GM19324 (cell line): ENCODE measurements around the gene SLC25A26.
"Not testable (repeated sequence)": the region's sequence is repeated elsewhere in the genome, so short reads cannot be mapped to it uniquely, and the experiment has no call there.

Source experiments
- ATAC-seq: cut with Tn5 transposase; IDR thresholded peaks from one replicate; pipeline ENCODE4 v1.9.1; 2021; ENCODE audit warnings: mild to moderate bottlenecking, moderate library complexity; ENCODE audit not compliant: unreplicated experiment, low FRiP score

The SLC25A26 gene

DNA sequence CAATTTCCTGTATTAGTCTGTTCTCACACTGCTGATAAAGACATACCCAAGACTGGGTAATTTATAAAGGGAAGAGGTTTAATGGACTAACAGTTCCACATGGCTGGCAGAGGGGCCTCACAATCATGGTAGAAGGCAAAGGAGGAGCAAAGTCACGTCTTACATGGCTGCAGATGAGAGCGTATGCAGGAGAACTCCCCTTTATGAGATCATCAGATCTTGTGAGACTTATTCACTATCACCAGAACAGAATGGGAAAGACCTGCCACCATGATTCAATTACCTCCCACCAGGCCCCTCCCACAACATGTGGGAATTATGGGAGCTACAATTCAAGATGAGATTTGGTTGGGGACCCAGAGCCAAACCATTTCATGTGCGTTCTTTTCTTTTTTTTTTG lies 5.3 kb downstream of the SLC25A26 start:
- ATAC-seq, result not testable (repeated sequence)

DNA sequence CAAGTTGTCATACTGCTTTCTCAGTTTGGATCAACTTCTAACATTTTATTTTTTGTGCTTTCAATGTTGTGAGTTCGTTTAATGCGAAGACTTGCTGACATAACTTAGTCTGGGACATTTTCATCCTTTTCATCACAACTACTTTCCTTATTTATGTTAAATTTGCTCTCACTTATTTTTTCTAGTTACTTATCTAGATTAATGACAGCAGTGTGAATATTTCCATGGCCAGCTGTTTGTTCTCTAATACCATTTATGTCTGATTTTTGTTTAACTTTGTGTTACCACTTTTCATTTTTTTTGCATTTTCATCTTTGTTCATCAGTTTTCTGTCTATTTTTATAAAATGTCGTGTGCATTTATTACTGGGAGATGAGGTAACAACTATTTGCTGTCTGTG lies 6.2 kb downstream of the SLC25A26 start:
- ATAC-seq, result no peak

DNA sequence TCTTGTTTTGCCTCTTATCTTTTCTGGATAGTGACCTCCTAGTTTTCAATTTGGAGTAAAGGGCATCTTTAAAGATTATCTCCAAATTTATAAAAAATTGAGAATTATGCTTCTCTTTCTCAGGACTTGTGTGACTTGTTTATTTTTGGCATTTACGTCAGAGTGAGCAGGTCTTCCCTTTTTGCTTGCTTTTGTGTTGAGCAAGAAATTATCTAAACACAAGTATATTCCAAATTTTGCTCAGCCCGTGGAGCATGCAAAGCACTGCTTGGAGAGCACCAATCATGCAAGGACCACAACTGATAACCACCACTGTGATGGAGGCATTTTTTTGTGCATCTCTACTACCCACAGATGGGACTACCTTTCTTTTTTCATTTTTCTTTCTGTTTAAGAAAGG lies 7.1 kb downstream of the SLC25A26 start:
- no peak for ATAC-seq

DNA sequence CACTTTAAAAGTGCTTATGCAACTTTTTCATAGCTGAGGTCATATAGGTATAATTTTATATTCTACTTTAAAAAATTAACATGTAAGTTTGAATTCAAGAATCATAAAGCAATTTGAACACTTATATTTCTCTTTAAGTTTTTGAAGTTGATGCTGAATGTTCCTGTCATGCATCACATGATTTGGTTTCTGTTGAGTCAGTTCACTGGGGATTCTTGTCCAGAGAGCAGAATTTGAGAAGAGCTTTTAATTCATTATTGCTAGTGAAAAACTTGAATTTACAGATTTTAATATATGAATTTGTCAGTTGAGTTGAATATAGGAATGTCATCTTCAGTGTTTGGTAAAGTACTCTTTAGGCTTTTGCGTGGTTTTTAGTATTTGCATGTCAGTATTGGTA lies 7.9 kb downstream of the SLC25A26 start:
- ATAC-seq, result no peak

DNA sequence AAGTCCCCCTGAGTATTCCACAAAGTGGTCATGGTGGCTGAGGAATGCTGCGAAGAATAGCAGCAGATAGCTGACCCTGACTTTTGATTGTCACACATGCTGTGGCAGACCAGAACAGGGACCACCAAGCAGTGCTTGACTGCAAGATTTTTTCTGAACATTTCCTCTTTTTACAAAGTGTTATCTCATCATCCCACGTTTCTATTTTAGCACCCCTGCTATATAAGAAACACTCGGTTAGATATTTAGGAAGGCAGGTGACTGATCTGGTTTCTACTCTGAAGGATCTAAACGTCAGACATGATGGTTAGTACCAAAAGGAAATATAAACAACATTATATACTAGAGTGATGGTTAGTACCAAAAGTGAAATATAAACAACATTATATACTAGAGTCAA lies 9.1 kb downstream of the SLC25A26 start:
- ATAC-seq, result no peak

DNA sequence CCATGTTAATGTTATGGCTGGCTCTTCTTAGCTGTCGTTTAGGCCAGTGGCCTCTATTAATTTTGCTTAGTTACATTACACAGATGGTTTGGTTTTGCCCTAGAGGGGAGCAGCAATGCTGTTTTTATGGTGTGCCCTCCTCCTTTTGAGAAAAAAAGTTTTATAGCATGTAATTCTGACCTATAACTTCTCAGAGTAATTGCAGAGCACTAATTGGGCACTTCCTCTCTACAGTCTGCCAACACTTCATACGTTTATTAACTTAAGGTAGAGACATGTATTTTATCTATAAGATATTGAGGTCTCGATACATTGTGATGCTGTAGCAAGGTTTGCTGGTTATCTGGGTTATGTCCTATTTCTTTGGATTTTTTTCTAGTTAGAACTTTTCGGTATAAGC lies 12.2 kb downstream of the SLC25A26 start:
- ATAC-seq, result no peak

DNA sequence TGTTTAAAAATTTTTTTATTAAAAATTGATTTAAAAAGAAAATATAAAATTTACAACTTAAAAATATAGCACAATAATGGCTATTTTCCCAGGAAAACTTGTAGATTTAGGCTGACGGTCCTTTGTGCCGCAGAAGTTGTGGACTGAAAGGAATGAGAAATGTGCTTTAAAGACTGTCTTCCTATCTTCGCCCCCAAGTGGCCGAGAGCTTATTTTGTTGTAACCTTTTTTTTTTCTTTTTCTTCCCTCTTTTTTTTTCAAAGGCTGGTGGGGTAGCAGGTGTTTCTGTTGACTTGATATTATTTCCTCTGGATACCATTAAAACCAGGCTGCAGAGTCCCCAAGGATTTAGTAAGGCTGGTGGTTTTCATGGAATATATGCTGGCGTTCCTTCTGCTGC lies 15.5 kb downstream of the SLC25A26 start:
- ATAC-seq, result no peak

DNA sequence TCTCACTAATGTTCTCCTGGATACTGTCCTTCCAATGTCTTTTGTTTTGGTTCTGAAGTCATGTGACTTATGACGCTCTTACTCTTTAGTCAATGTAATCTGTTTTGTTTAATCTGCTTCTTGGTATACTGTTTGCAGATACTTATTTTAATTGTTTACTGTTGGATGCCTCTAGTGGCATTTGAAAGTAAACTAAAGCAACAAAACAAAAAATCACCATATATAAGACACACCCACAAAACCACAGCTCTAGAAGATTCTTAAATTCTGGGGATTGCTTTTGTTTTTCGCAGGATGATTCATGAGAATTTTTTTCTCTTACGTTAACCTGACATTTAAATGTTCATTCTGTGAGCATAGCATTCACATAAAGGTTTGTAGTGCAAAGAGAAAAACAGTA lies 16.8 kb downstream of the SLC25A26 start:
- ATAC-seq, result no peak

DNA sequence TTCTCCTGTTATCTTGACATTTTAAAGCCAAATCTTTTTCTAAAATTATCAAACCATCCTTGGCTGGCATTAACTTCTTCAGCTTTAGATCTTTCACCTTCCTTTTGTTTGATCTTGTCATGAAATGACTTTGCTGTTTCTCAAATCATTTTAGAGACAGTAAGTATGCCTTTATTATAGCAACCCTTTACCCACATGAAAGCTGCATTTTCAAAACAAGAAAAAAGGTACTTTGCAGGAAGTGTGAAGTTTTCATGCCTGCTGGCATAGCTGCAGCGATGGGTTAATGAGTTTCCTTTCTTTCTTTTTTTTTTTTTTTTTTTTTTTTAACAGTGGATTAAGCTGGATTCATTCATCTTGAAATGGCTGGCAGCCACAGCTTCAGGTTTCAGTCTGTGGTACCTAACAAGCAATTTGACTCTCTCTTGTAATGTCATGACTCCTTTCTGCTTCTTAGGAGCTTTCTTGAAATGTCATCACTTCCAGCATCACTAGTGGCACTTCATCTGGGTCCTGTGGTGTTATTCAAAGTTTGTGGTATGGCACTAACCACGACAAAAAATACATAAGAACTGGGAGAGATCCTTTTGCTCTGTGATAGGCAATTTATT lies 18.8 kb downstream of the SLC25A26 start:
- no peak for ATAC-seq

DNA sequence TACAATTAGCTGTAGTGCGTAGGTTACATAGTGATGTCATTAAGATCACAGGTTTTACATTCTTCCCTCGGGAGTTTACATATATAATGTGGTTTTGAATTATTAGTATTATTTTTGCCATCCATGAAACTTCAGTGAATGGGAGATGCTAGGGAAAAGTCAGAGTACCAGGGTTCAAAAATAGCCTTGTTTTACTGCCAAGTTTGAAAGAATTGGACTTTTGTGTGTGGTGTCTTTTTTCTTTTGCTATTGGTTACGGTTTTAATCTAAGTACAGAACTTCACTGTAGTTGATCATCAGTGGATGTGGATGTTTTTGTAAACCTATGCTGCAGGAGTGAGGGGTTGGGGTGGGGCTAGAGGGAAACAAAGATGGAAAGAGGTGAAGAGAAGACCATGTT lies 20.7 kb downstream of the SLC25A26 start:
- no peak for ATAC-seq

DNA sequence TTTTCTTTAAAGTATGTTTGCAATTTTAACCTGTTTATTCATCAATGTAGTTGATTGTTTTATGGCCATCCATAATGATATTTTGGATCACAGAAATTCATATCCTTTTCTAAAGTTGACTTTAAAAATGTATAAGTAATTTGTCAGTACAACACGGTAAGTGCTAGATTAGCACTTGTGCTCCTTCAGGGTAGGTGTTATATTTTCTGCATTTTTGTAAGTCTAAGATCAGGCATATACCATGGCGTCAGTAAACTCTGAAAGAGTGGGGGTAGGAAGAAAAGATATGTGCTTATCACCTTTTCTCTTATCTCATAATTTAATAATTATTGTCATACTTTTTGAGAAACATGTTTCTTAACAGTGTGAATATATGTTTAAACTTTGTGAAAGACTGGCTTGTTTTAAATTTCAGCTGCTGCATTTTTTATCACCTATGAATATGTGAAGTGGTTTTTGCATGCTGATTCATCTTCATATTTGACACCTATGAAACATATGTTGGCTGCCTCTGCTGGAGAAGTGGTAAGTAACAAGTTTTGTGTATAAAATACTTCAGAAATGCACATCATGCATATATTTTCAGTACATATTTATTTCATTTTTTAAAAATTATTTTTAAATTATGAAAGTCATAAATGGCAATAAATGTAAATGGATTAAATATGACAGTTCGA lies 22.1 kb downstream of the SLC25A26 start:
- ATAC-seq, result no peak

DNA sequence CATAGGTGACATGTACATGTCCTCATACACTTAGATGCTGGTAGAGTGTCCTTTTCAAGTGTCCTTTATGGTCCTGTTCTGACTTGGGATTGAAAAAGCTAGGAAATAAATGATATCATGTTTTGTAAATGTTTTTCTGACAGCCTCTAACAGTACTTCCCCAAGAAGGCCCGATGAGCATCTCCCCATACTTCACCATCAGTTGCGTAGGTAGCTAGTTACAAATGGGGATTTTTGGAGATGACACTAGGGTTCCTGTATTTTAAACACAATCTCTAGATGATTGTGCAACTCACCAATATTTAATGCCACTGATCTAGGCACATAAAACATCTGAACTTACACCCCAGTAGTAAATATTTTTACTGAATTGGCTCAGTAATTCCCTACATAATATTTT lies 27.8 kb downstream of the SLC25A26 start:
- ATAC-seq, result no peak

DNA sequence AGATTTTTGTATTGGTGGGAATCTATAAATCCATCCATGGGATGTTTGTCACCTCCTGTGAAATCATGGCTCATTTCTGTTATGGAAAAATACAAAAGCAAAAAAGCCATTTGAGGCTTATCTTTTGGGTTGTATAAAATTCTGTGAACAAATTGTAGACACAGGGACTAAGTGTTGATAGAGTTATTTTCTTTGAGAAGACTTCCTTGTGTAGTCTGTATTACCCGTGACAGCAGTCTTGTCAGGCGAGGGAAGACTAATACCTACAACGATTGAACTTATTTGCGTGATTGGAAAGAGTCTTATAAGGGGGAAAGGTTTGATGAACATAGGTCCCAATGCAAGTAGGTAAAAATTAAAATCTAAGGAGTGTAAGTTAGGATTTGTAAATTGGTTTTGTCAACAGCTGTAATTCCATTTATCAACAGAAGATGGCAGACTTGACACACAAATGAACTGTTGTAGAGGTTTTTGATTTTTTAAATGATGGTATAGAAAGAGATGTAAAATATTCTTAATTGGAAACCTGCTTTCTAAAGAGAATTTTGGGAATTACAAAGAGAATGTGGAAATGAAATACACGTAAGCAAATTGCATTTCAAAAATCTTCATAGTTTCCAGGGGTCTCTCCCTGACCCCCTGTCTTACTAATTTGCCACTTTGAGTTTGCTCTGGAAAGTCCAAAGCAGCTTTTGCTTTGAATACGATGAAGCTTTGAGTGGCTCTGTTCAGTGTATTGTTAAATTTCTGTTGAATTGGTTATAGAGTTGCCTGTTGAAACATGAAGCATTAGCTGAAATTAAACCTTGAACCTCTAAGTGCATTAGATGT lies 33.2 kb downstream of the SLC25A26 start:
- ATAC-seq, result no peak

DNA sequence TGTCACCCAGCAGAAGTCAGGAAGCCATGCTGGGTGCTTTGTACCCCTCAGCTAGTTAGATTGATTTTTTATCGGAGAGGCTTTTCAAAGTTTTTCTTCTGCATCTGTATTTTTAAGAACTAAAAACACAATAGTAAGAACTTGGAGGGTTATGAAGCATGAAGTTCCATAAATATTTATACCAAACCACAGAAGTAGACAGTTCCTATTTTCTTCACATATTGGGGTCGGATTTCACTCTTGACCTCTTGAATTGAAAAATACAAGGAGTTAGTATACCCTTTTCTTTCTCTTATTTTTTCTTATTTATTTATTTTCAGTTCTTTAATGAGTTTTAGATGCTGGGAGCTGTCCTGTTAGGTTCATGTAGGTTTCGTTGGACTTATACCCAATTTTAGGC lies 35.1 kb downstream of the SLC25A26 start:
- ATAC-seq, result no peak

DNA sequence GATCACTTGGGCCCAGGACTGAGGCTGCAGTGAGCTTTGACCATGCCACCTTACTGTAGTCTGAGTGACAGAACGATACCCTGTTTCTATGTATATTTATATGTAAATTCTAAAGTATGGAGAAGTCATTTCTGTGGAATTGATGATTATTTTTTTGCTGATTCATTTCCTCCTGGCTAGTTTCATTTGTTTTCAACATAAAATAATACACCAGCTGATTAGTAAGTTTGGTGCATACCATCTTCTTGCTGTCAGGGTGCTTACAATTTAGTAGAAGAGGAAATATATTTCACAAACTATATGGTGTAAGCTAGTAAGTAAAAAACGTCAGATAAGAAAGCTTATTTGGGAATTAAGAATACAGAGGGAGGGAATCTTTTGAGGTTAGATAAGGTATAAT lies 36.0 kb downstream of the SLC25A26 start:
- no peak for ATAC-seq

DNA sequence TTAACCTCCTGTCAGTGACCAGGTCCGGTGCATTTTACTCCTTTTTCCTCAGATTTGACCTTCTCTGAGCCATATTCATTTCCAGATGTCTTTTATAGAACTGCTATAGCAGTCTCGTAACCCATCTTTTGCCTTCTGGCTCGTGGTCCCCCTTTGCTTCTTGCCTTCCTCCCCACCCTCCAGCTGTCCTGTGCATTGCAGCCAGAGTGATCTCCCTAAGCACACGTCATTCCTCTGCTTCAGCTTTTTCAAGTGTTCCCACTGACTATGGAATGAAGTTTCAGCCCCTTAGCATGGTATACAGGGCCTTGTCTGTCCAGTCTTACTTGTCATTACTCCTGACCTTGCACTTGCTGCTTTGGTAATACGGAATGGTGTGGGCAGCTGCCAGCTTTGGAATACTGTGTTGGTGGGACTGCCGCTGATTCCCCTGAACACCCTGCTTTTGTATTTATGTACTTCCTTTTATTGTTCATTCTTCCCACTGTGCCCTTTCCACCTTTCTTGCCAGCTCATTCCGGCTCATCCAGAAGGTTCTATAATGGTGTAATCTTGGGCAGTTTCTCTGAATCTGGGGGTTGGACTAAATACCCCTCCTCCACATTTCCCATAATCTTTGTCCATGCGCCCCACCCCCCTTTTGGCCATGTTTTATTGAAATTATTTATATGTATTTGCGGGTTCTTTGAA lies 38.9 kb downstream of the SLC25A26 start:
- no peak for ATAC-seq

DNA sequence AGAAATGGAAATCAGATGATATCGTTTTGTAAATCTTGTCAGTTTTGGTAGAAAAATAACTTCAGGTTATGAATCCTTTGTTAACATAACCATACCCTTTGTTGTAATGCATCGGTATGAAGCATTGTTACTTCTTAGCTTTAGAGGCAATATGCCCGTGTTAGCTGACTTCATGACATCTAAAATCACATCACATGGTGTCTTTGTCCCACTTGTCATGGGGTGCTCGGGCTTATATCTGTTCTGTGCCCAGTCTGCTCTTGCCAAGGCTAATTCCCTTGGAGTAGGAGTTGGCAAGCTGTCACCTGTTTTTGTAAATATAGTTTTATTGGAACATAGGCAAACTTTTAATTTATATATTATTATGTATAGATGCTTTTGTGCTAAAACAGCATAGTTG lies 39.6 kb downstream of the SLC25A26 start:
- ATAC-seq, result no peak

DNA sequence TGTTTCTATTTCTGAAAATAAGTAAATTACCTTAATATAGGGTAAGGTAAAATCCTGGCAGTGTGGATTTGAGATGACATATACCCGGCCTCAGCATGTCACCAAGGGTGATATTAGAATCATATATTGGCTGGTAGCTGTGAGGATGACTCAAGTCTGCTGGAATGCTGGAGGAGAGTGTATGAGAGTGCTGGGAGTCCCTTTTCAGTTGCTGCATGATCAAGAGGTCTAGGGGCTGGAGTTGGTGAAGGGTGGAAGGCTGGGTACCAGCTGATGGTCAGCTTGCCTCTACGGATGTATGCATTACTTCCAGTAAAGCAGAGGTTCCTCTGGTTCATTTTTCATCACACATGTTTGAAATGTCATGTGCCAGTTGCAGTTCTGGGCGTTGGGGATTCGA lies 40.6 kb downstream of the SLC25A26 start:
- no peak for ATAC-seq

DNA sequence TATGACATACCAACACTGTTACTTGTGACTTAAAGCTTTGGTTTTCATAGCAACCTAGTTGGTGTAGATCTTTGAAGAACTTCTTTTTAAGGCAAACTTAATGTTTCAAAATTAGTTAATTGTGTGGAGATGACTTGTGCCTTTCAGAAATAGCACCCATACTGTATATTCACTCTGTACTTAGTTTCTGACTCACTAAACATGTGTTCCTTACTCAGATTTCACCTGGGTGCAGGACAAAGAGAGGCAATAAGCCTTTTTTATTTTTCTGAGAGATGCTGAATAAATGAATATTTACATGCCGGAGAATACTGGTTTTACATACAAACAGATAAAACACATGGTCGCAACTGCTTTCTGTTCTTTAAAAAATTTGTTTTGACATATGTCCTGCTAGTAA lies 44.8 kb downstream of the SLC25A26 start:
- no peak for ATAC-seq

DNA sequence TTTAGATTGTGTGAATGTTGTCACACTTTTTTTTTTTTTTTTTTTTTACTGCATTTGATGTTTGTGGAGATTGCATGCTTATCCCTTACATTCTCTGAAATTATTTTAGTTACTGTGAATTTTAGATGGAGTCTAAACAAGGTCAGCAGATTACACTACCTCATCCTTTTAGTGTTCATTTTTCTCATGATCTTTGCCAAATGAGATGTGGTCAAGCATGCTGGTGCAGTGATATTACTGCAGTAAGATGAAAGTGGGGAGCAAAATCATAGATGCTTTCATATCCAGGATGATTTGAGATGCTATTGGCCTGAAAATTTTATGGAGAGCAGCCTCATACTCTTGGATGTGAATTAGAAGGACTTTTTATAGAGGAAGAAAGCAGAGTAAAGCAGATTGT lies 45.8 kb downstream of the SLC25A26 start:
- ATAC-seq, result no peak

DNA sequence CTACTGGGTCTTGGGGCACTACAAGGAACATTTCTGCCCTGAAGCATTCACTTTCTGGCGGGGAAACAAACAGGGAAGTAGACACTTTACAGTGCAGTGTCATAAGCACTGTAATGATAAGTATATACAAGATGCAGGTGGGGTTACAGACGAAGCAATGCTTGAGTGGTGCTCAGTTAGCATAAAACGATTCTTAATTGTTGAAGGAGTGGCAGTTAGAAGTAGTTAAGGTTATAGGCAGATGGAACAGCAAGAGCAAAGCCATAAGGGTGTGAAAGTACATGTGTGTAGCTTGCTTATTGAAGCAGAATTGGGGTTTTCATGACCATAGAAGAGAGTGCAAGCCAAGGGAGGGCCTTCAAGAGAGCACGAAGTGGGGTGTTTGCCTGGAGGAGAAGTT lies 46.2 kb downstream of the SLC25A26 start:
- ATAC-seq, result no peak
